Spinal cord (tissue), 10 donors: ENCODE measurements around the gene MREG. TPM values are rescaled to one million over a fixed set of nuclear protein-coding genes. Genes with fewer than 3 reads are reported as not detected.

Source experiments
- DNase-seq, 6 donors: peaks; one replicate each; pipeline versions ENCODE4 v3.0.0 to v3.0.0-alpha.2; 2013 to 2015; ENCODE audit warnings: low spot score in 6 of 6, low read depth in 4 of 6
- H3K27ac ChIP-seq: one replicate; pipeline ENCODE4 v1.5.1; 2013; ENCODE audit warnings: low read depth, low read length, control low read depth
- H3K27me3 ChIP-seq: one replicate; pipeline ENCODE4 v1.6.1; 2013; ENCODE audit warnings: low read length; ENCODE audit not compliant: control insufficient read depth, insufficient read depth
- H3K36me3 ChIP-seq: one replicate; pipeline ENCODE4 v1.6.1; 2013; ENCODE audit warnings: low read length; ENCODE audit not compliant: control insufficient read depth, insufficient read depth
- H3K4me1 ChIP-seq: one replicate; pipeline ENCODE4 v1.6.1; 2013; ENCODE audit warnings: low read length; ENCODE audit not compliant: control insufficient read depth, insufficient read depth
- H3K4me3 ChIP-seq: one replicate; pipeline ENCODE4 v1.5.1; 2013; ENCODE audit warnings: low read depth, low read length, control low read depth
- H3K9me3 ChIP-seq: one replicate; pipeline ENCODE4 v1.6.1; 2013; ENCODE audit warnings: low read length; ENCODE audit not compliant: control insufficient read depth, insufficient read depth
- WGBS: methylation state at CpG from one replicate; pipeline ENCODE4 v1.1.5; 2013; ENCODE audit warnings: missing lambda C conversion rate; ENCODE audit not compliant: insufficient coverage; 5-methylcytosine and 5-hydroxymethylcytosine counted together
- polyA plus RNA-seq, 2 donors: library from polyadenylated mRNA; unstranded; fragments of 120-200 nt; gene quantifications; one replicate each; pipeline ENCODE4 v1.2.1, GENCODE V29; 2013; ENCODE audit not compliant: insufficient read length in 2 of 2
- total RNA-seq, 2 donors: library from RNA; depleted of rRNA in 1 of 2; stranded (reverse); fragments of 120-200 nt in 1 of 2; fragments of >200 nt in 1 of 2; gene quantifications; one replicate each; pipeline versions ENCODE4 v1.2.3 to v1.2.4, GENCODE V29; 2013 to 2014
- donor health status: healthy.

Gene MREG
- total and polyA plus RNA-seq, 4 donors: 4.5 to 11.6 (median 6.7) TPM

- H3K36me3 ChIP-seq: no peaks in the 10 kb centered on the region
- H3K27me3 ChIP-seq: no peaks in the 10 kb centered on the region
- no peaks in the 10 kb centered on the region for H3K9me3 ChIP-seq
- no peak for DNase-seq
- 73% methylated on average over 2 of the region's 3 CpGs for WGBS
- no peak overlapping the region for H3K4me3 ChIP-seq
- no peaks in the 10 kb centered on the region for H3K4me1 ChIP-seq
- H3K27ac ChIP-seq: no peak overlapping the region
Observed at GRCh38 chr2:215951558-215951957, 61.8 kb downstream of the MREG start.

DNA sequence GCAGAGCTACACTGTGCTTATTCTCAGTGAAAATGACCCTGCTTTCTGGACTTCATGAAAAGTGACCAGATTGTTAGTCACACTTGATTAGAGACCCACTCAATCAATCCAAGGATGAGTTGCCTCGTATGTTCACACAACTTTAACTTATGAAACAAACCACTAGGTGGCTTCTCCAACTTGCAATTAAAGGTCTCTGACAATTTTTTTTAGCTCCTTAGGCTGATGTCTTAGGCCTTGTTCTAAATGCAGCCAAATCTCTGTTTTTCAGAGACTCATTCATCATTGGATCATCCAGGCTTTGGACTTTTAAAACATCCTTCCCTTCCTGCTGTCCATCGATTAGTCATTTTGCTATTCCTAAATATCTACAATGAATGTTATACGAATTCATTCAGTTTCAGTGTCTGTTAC lies 63.4 kb downstream of the MREG start:
- no peaks in the 10 kb centered on the region for H3K36me3 ChIP-seq
- H3K9me3 ChIP-seq: no peaks in the 10 kb centered on the region
- peak in 2 of 6 donors; percentile 28 to 46 for DNase-seq
- whole genome bisulfite sequencing: 29% methylated on average over 1 of the region's 3 CpGs
- H3K27ac ChIP-seq: no peak overlapping the region
- H3K4me3 ChIP-seq: no peak overlapping the region
- no peaks in the 10 kb centered on the region for H3K4me1 ChIP-seq
- no peaks in the 10 kb centered on the region for H3K27me3 ChIP-seq

DNA sequence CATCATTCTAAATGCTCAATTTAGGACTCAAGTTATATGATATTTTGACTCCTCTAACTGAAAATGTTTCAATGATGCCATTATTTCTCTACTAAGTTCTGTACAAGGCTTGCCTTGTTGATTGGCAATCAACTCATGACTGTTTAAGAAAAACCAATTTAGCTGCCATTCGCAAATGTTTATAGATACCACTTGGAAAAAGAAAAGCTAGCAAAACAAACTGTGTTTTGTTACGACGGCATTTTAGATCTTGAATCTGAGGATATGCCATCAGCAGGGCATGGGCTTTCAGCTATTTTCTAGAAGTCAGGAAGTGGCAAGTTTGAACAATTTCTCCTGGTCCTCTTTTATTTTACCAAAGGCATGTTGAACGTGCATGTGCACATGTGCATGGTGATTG lies 65.3 kb downstream of the MREG start:
- Histone ChIP-seq H3K4me3 (no peak overlapping the region), H3K9me3 (no peaks in the 10 kb centered on the region), H3K4me1 (no peaks in the 10 kb centered on the region), H3K27ac (no peak overlapping the region), H3K36me3 (no peaks in the 10 kb centered on the region), H3K27me3 (no peaks in the 10 kb centered on the region)
- peak in 1 of 6 donors; percentile 12 for DNase-seq
- 94% methylated on average over 3 of the region's 4 CpGs for WGBS

GRCh38 chr2:215946586-215946985 lies 66.8 kb downstream of the MREG start:
- Histone ChIP-seq H3K36me3 (no peaks in the 10 kb centered on the region), H3K4me1 (no peaks in the 10 kb centered on the region), H3K27me3 (no peaks in the 10 kb centered on the region), H3K9me3 (no peaks in the 10 kb centered on the region), H3K4me3 (no peak overlapping the region), H3K27ac (no peak overlapping the region)
- peak in 1 of 6 donors; percentile 85 for DNase-seq
- 100% methylated on average over 1 of the region's 3 CpGs for WGBS

DNA sequence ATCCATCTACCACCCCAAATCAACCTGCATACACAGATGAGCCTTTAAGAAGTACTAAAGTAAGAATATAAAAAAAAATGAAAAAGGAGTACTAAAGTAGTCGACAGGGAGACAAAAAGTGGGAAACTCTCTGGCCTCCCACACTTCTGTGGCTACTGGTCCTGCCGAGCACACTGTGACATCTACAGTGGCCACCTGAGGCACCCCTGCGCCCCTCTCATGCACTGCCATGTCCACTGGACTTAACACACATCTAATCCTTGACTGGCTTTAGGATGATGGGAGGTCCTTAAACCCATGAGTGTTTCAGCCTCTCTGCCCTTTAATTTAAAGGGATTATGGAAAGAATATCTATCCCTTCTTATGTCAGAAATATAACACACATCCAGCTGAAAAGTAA lies 71.2 kb downstream of the MREG start:
- H3K9me3 ChIP-seq: no peaks in the 10 kb centered on the region
- H3K4me3 ChIP-seq: no peak overlapping the region
- 86% methylated on average over 1 of the region's 3 CpGs for WGBS

GRCh38 chr2:215941726-215942125 lies 71.6 kb downstream of the MREG start:
- Histone ChIP-seq H3K9me3 (no peaks in the 10 kb centered on the region), H3K36me3 (no peaks in the 10 kb centered on the region), H3K27ac (no peak overlapping the region), H3K4me3 (no peak overlapping the region), H3K4me1 (no peaks in the 10 kb centered on the region), H3K27me3 (no peaks in the 10 kb centered on the region)
- 100% methylated on average over 1 of the region's 1 CpG for WGBS
- no peak for DNase-seq

More for the DNA sequence above, 71.2 kb downstream of the MREG start:
- Histone ChIP-seq H3K4me1 (no peaks in the 10 kb centered on the region), H3K27ac (no peak overlapping the region), H3K36me3 (no peaks in the 10 kb centered on the region), H3K27me3 (no peaks in the 10 kb centered on the region)
- no peak for DNase-seq

DNA sequence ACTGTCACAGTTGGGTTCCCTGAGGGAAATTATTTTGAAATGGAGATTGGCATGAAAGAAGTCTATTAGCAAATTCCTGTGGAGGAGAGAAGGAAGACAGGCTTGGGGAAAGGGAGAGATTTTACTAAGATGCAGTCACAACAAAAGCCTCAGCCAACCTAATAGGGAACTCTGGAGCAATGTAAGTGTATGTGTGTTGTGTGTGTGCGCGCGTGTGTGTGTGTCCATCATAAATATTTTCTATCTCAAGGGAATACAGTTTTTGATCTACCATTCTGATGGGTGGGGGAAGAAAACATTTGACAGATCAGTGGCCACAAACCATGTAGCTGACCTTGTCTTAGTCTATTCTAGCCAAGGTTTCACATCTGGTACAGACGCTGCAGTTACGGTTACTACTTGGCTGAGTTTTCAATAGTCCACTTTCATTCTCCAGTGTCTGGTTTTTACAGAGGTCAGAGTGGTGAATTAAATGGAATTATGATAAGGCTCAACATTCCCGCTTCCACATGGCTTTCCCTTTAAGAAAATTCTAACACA lies 72.6 kb downstream of the MREG start:
- H3K36me3 ChIP-seq: no peaks in the 10 kb centered on the region
- DNase-seq: no peak
- H3K4me1 ChIP-seq: no peaks in the 10 kb centered on the region
- H3K27me3 ChIP-seq: no peaks in the 10 kb centered on the region
- H3K27ac ChIP-seq: no peak overlapping the region
- no peaks in the 10 kb centered on the region for H3K9me3 ChIP-seq
- H3K4me3 ChIP-seq: no peak overlapping the region
- 83% methylated on average over 2 of the region's 6 CpGs for WGBS

DNA sequence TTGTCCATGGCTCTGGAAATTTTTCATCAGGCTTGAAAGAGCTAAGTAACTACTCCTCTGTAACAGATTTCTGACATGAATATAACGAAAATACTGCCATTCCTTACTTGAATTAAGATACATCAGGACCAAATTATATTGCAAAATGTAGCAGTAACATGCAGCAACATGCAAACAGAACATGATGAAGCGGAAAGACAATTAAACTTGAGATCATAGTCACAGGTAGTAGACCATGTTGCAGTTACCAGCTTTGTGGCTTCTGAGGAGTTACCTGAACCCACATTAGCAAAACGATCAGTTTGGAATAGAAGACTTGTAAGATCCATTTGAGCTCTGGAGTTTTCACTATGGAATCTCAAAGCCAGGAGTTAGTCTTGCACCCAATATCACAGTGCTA lies 76.2 kb downstream of the MREG start:
- Histone ChIP-seq H3K4me3 (no peak overlapping the region), H3K27ac (no peak overlapping the region), H3K4me1 (no peaks in the 10 kb centered on the region), H3K9me3 (no peaks in the 10 kb centered on the region), H3K36me3 (no peaks in the 10 kb centered on the region), H3K27me3 (no peaks in the 10 kb centered on the region)
- WGBS: 89% methylated on average over 3 of the region's 3 CpGs
- DNase-seq: no peak

DNA sequence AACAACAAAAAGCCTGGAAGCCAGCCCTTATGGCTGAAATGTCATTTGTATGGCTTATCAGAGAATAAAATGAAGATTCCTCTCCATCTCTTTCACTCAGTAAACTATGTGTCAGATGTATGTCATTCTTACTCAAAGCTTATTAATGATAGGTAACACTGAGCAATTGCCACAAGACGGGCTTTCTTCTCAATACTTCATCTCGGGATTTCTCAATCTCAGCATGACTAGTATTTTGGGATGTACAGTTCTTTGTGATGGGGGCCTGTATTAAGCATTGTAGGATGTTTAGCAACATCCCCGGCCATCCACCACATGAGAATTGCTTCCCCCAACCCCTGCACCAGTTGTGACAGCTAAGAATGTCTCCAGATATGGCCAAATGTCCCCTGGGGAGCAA lies 80.2 kb downstream of the MREG start:
- no CpG with 5 or more reads among the region's 3 CpGs for WGBS
- no peaks in the 10 kb centered on the region for H3K27me3 ChIP-seq
- no peak for DNase-seq
- no peaks in the 10 kb centered on the region for H3K4me1 ChIP-seq
- no peak overlapping the region for H3K27ac ChIP-seq
- no peaks in the 10 kb centered on the region for H3K36me3 ChIP-seq
- H3K4me3 ChIP-seq: no peak overlapping the region
- no peaks in the 10 kb centered on the region for H3K9me3 ChIP-seq

DNA sequence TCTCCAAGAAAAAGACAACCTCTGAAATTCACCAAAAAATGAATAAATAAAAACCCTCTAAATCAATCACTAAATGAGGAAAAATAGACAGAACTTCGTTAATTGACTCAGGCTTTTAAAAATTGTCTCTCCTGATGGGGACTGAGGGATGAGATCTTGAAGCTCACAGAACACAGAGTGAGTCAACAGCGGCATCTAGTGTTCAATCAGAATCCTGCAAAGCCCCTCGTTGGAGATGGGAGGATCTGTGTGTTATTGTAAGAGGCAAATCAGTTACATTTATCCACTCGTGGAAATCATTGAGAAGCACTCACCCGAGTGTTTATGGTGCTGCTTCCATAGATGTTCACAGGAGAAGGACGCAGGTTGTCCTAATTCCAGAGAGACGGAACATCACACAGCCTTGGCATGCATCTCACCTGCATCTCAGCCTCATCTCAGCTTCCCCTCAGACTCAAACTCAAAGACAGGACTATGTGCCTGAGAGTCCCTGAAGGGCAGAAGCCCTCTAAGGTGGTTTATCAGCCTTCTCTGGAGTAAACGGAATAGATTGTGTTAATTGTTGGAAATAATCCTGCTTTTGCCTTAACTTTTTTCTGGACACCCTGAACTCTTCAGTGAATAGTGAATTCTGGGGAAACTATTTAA lies 82.0 kb downstream of the MREG start:
- no peaks in the 10 kb centered on the region for H3K27me3 ChIP-seq
- H3K27ac ChIP-seq: no peak overlapping the region
- H3K4me1 ChIP-seq: no peaks in the 10 kb centered on the region
- no peaks in the 10 kb centered on the region for H3K9me3 ChIP-seq
- WGBS: 2% methylated on average over 6 of the region's 8 CpGs
- H3K4me3 ChIP-seq: no peak overlapping the region
- H3K36me3 ChIP-seq: no peaks in the 10 kb centered on the region
- peak in 5 of 6 donors; percentile 71 to 96 (median 75) for DNase-seq
